HepG2 (cell line): ENCODE results near the gene ZNF440. TPM values are rescaled to one million over a fixed set of nuclear protein-coding genes. Genes with fewer than 3 reads are reported as not detected.

Source experiments
- ATAC-seq: fragments of 200-7000 bp; cut with Tn5 transposase; 3 replicates; pipeline ENCODE4 v1.9.1; 2020; ENCODE audit warnings: mild to moderate bottlenecking, moderate library complexity
- BruUV-seq: library from RNA; stranded (reverse); fragments of 400-500 nt; replicated peaks from 2 replicates; lab custom pipeline; 2021; lab: Mats Ljungman, UMichigan
- CTCF ChIA-PET: fragments of 300-600 bp; formaldehyde crosslinking; extraction: SDS; loops from one replicate; lab custom pipeline; 2021; ENCODE audit warnings: low total read pairs, inconsistent platforms, low intra/inter-chr PET ratio; lab: Yijun Ruan, JAX
- POLR2A ChIA-PET: fragments of 350-600 bp; sonication (Branson Sonifier 250); formaldehyde crosslinking; loops from one replicate; lab custom pipeline; 2020; ENCODE audit warnings: antibody characterized with exemption, inconsistent platforms; lab: Yijun Ruan, JAX
- DNase-seq: peaks from one replicate; pipeline ENCODE4 v3.0.0-alpha.2; 2015; ENCODE audit warnings: low spot score
- FAIRE-seq: peaks from 3 replicates; lab custom pipeline; 2011; peaks lifted over from hg19 to GRCh38; lab: Jason Lieb, UNC
- H2AFZ ChIP-seq: one replicate; pipeline ENCODE4 v1.6.1; 2011; ENCODE audit warnings: low read length, inconsistent platforms
- H3K27ac ChIP-seq: fragments of 300-600 bp; 3 replicates; pipeline ENCODE4 v1.8.0; 2011; ENCODE audit warnings: mixed run types, mild to moderate bottlenecking, mixed read lengths, low read length, inconsistent platforms; ENCODE audit not compliant: insufficient read depth; ENCODE audit errors: extremely low read length
- H3K27me3 ChIP-seq, 2 experiments: fragments of 200-600 bp in 1 of 2; 2 replicates in 1 of 2; 3 replicates in 1 of 2; pipeline versions ENCODE4 v1.6.0 to v1.8.0; 2011; ENCODE audit warnings: low read length in 2 of 2, mild to moderate bottlenecking in 2 of 2, moderate library complexity in 2 of 2, inconsistent platforms in 1 of 2; ENCODE audit not compliant: insufficient read depth in 2 of 2, control insufficient read depth in 1 of 2
- H3K36me3 ChIP-seq, 2 experiments: fragments of 200-600 bp in 1 of 2; replicated peaks in 1 of 2; 2 replicates in 1 of 2; 3 replicates in 1 of 2; pipeline versions ENCODE4 v1.5.1 to v1.8.0; 2011; ENCODE audit warnings: low read length in 2 of 2, inconsistent platforms in 1 of 2; ENCODE audit not compliant: insufficient read depth in 2 of 2, control insufficient read depth in 1 of 2
- H3K4me1 ChIP-seq: 2 replicates; pipeline ENCODE4 v1.5.1; 2012; ENCODE audit warnings: low read length, inconsistent platforms; ENCODE audit not compliant: insufficient read depth
- H3K4me2 ChIP-seq: 2 replicates; pipeline ENCODE4 v1.6.0; 2011; ENCODE audit warnings: low read depth, low read length, inconsistent platforms
- H3K4me3 ChIP-seq, 3 experiments: fragments of 200-600 bp in 1 of 3; sonication (generic), shearing (Covaris generic) in 1 of 3; replicated peaks in 1 of 3; 2 replicates each; pipeline ENCODE4 v1.5.1; 2011 to 2016; ENCODE audit warnings: low read length in 3 of 3, inconsistent platforms in 2 of 3, low read depth in 2 of 3, mild to moderate bottlenecking in 2 of 3, control low read depth in 1 of 3, mixed read lengths in 1 of 3; ENCODE audit not compliant: insufficient read depth in 1 of 3
- H3K79me2 ChIP-seq: one replicate; pipeline ENCODE4 v1.6.1; 2011; ENCODE audit warnings: low read length, inconsistent platforms; ENCODE audit not compliant: insufficient read depth
- H3K9ac ChIP-seq: 2 replicates; pipeline ENCODE4 v1.6.0; 2011; ENCODE audit warnings: mild to moderate bottlenecking, low read depth, low read length, inconsistent platforms; ENCODE audit not compliant: insufficient read depth
- H3K9me3 ChIP-seq: 2 replicates; pipeline ENCODE4 v1.5.1; 2012; ENCODE audit warnings: mild to moderate bottlenecking, low read length
- H4K20me1 ChIP-seq: 2 replicates; pipeline ENCODE4 v1.6.0; 2011; ENCODE audit warnings: inconsistent platforms, mild to moderate bottlenecking, low read length, moderate library complexity; ENCODE audit not compliant: insufficient read depth
- FOXA3 ChIP-seq: IDR thresholded peaks from 2 replicates; pipeline ENCODE4 v1.6.1; 2016; ENCODE audit warnings: missing genetic modification reagents, missing compliant biosample characterization
- GATAD2A ChIP-seq: IDR thresholded peaks from 2 replicates; pipeline ENCODE4 v1.6.1; 2016
- MAFK ChIP-seq, 2 experiments: IDR thresholded peaks in 1 of 2; conservative IDR thresholded peaks in 1 of 2; 2 replicates each; pipeline ENCODE4 v1.6.1; 2011; ENCODE audit warnings: improper control_type of control experiment in 2 of 2, low read length in 2 of 2
- RAD21 ChIP-seq: fragments of 450-650 bp; formaldehyde crosslinking; IDR thresholded peaks from 2 replicates; pipeline ENCODE4 v1.5.0; 2020; ENCODE audit warnings: mild to moderate bottlenecking
- RXRB ChIP-seq: IDR thresholded peaks from 2 replicates; pipeline ENCODE4 v1.6.1; 2016; ENCODE audit warnings: borderline replicate concordance, missing genetic modification reagents, missing compliant biosample characterization
- WIZ ChIP-seq: sonication (generic); formaldehyde crosslinking; IDR thresholded peaks from 2 replicates; pipeline ENCODE4 v1.5.1; 2020; ENCODE audit warnings: mild to moderate bottlenecking, missing genetic modification reagents
- ZNF329 ChIP-seq: sonication (generic); formaldehyde crosslinking; IDR thresholded peaks from 2 replicates; pipeline ENCODE4 v1.9.0; 2021; ENCODE audit warnings: low read depth, mild to moderate bottlenecking, missing genetic modification reagents
- ZNF430 ChIP-seq: sonication (generic); formaldehyde crosslinking; IDR thresholded peaks from 2 replicates; pipeline ENCODE4 v1.9.0; 2021; ENCODE audit warnings: mild to moderate bottlenecking, missing genetic modification reagents
- WGBS: methylation state at CpG from one replicate; pipeline ENCODE4 v1.1.6; 2017; ENCODE audit warnings: low lambda C conversion rate; 5-methylcytosine and 5-hydroxymethylcytosine counted together
- in situ Hi-C: cut with HindIII; loops from 2 replicates; pipeline ENCODE4 v1.10.0; 2017; ENCODE audit warnings: low pct_unique_long_range_greater_than_20kb; ENCODE audit not compliant: extremely low pct_ligation_motif_present
- intact Hi-C: fragments of 100-400 bp; cut with micrococcal nuclease; formaldehyde crosslinking; loops from one replicate; pipeline ENCODE4 v1.10.0; 2022; ENCODE audit not compliant: unreplicated experiment
- polyA plus RNA-seq, 8 experiments: library from polyadenylated mRNA; depleted of rRNA in 3 of 8; stranded (reverse) in 7 of 8; unstranded in 1 of 8; fragments of >200 nt; fragmentation: Illumina TruSeq in 4 of 8; extraction: Trizol in 4 of 8; gene quantifications; 2 replicates each; pipeline versions ENCODE4 v1.2.1 to v1.2.3, GENCODE V29; 2011 to 2016; ENCODE audit warnings: low read depth in 4 of 8, missing spikeins in 1 of 8, mixed read lengths in 1 of 8; ENCODE audit not compliant: insufficient read depth in 1 of 8
- total RNA-seq, 5 experiments: library from RNA; depleted of rRNA; stranded (reverse); fragments of >200 nt; fragmentation: Illumina TruSeq; extraction: Trizol; gene quantifications; 2 replicates each; pipeline ENCODE4 v1.2.3, GENCODE V29; 2016; ENCODE audit warnings: low read depth in 1 of 5

ZNF440 gene
- total and polyA plus RNA-seq, 2 of the 13 experiments (the other 11 are each of a cell fraction or from before 2014, with no cell fraction given): 2.7 to 12.4 TPM

DNA sequence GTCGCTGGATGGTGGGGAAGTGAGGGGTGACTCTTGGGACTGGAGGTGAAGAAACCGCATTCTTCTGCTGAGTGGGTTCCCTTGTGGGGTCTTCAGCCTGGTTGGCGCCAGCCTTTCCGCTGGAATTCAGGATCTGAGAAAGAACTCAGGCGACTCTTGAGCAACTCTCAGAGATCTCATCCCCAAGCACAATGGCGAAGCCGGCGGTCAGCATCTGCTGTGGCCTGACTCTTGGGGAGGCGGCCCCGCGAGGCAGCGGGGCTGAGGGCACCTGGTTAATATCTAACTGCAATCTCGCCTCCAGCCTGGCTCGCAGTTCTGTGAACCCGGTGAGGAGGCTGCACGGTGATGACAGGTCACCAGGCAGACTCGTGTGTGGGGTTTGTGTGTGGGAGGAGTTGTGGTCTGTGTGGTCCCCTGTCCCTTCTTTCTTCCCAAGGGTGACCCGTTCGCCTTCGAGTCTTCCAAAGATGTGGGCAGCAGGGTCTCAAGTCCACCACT, 46.4 kb upstream of the ZNF440 start (continued):
- TF ChIP-seq RAD21 (CRISPR knock-in tag) (0 out of 2 replicates have a peak, but pooled peaks have one; percentile 19), WIZ (peak; percentile 34; the same call in 1 of the 2 replicates), MAFK (conservative IDR thresholded peaks at IDR 0.05 in 1 of 2, IDR thresholded peaks at IDR 0.05 in 1 of 2; ENCODE audit: low read length in 2 of 2) (no peak), GATAD2A (CRISPR knock-in tag) (peak; percentile 56; the same call in 1 of the 2 replicates), ZNF329 (CRISPR knock-in tag) (0 out of 2 replicates have a peak, but pooled peaks have one; percentile 1), RXRB (peak; percentile 44; the same call in 1 of the 2 replicates)
- TF ChIP-seq, all 625 proteins: peak for 80

DNA sequence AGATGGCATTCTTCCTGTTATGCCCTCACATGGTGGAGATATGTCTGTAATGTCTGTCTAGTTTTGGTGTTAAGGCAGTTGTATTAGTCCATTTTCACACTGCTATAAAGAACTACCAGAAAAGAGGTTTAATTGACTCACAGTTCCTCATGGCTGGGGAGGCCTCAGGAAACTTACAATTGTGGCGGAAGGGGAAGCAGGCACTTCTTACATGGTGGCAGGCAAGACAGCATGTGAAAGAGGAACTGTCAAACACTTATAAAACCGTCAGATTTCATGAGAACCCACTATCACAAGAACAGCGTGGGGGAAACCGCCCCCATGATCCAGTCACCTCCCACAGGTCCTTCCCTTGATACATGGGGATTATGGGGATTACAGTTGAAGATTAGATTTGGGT, 44.1 kb upstream of the ZNF440 start:
- DNase-seq: no peak
- Histone ChIP-seq H3K9ac (no peak overlapping the region), H3K27me3 (no peaks in the 10 kb centered on the region; a peak in 2 of 5 replicates), H3K9me3 (no peaks in the 10 kb centered on the region), H3K79me2 (peaks cover 46% of the 10 kb centered on the region), H3K36me3 (no peaks in the 10 kb centered on the region)
- CTCF ChIA-PET: no interaction called here
- ATAC-seq: no peak
- no peak for TF ChIP-seq FOXA3 (CRISPR knock-in tag)
- 0 out of 2 replicates have a peak, but pooled peaks have one; percentile 53 for TF ChIP-seq ZNF430
- TF ChIP-seq, all 625 proteins: peak for 1
- Histone ChIP-seq H3K4me3 (no peak overlapping the region), H2AFZ (no peak overlapping the region), H3K4me1 (peaks cover 49% of the 10 kb centered on the region), H3K4me2 (no peak overlapping the region), H3K27ac (no peak overlapping the region), H4K20me1 (no peaks in the 10 kb centered on the region; the same call in 1 of the 2 replicates)
- BruUV-seq: no TSS peak
- intact Hi-C loops (no loop called here), in situ Hi-C loops (no loop called here)
- FAIRE-seq: no peak
- 97% methylated on average over 4 of the region's 4 CpGs for WGBS
- POLR2A ChIA-PET: no interaction called here
